ENCODE results near the gene SLITRK5. TPM values are rescaled to one million over a fixed set of nuclear protein-coding genes. Genes with fewer than 3 reads are reported as not detected.

The SLITRK5 gene
- total RNA-seq, 1 donor from 2014 or later, result 0.13 TPM

GRCh38 chr13:87712012-87712411, 40.8 kb downstream of the SLITRK5 start:
- no peak for DNase-seq (ENCODE audit: extremely low spot score, unreplicated experiment)
- H3K36me3 Mint-ChIP-seq (ENCODE audit: unreplicated experiment), result no peaks in the 10 kb centered on the region
- H3K4me3 Mint-ChIP-seq (ENCODE audit: unreplicated experiment), result no peak overlapping the region
- no peak overlapping the region for H3K27ac Mint-ChIP-seq (ENCODE audit: unreplicated experiment)
- peaks cover 3% of the 10 kb centered on the region for H3K27me3 Mint-ChIP-seq (ENCODE audit: unreplicated experiment)
- TF ChIP-seq CTCF (IDR thresholded peaks at IDR 0.05), result no peak
- no peaks in the 10 kb centered on the region for H3K9me3 Mint-ChIP-seq (ENCODE audit: unreplicated experiment)
- H3K4me1 Mint-ChIP-seq (ENCODE audit: unreplicated experiment), result no peaks in the 10 kb centered on the region
